K562 (cell line): ENCODE data around the gene HPCAL1. TPM values are rescaled to one million over a fixed set of nuclear protein-coding genes. Genes with fewer than 3 reads are reported as not detected.

Source experiments
- ATAC-seq: fragments of 200-7000 bp; cut with Tn5 transposase; 3 replicates; pipeline ENCODE4 v1.9.1; 2020; ENCODE audit warnings: moderate library complexity
- BruUV-seq: library from RNA; stranded (reverse); fragments of 400-500 nt; replicated peaks from 2 replicates; lab custom pipeline; 2021; lab: Mats Ljungman, UMichigan
- CTCF ChIA-PET: fragments of 300-600 bp; formaldehyde crosslinking; extraction: SDS; loops from one replicate; lab custom pipeline; 2021; ENCODE audit warnings: low intra/inter-chr PET ratio; lab: Yijun Ruan, JAX
- POLR2A ChIA-PET: fragments of 300-600, 350-650 bp; sonication (Branson Sonifier 250); formaldehyde crosslinking; extraction: SDS; loops from one replicate; lab custom pipeline; 2021; ENCODE audit warnings: antibody characterized with exemption, inconsistent platforms; lab: Yijun Ruan, JAX
- DNase-seq, 4 experiments: peaks; one replicate each; pipeline versions ENCODE4 v3.0.0 to v3.0.0-alpha.2; 2011 to 2018; ENCODE audit warnings: low spot score in 3 of 4, mixed read lengths in 3 of 4; ENCODE audit errors: extremely low read depth in 1 of 4
- FAIRE-seq: peaks from 2 replicates; lab custom pipeline; 2011; peaks lifted over from hg19 to GRCh38; lab: Jason Lieb, UNC
- H2AFZ ChIP-seq: 2 replicates; pipeline ENCODE4 v1.6.0; 2011; ENCODE audit warnings: low read depth, low read length, control low read depth, inconsistent platforms
- H3K27ac ChIP-seq: fragments of 200-600 bp; 3 replicates; pipeline ENCODE4 v1.8.0; 2011; ENCODE audit warnings: low read depth, mild to moderate bottlenecking, control low read depth, inconsistent platforms, low read length, moderate library complexity, mixed read lengths; ENCODE audit errors: extremely low read depth
- H3K27me3 ChIP-seq, 2 experiments: fragments of 300-600 bp in 1 of 2; 2 replicates in 1 of 2; 3 replicates in 1 of 2; pipeline versions ENCODE4 v1.6.0 to v1.8.0; 2011; ENCODE audit warnings: inconsistent platforms in 2 of 2, low read length in 2 of 2, mild to moderate bottlenecking in 1 of 2, mixed read lengths in 1 of 2, moderate library complexity in 1 of 2; ENCODE audit not compliant: control insufficient read depth in 2 of 2, insufficient read depth in 2 of 2
- H3K36me3 ChIP-seq: fragments of 300-600 bp; 3 replicates; pipeline ENCODE4 v1.8.0; 2011; ENCODE audit warnings: mild to moderate bottlenecking, low read length, inconsistent platforms; ENCODE audit not compliant: control insufficient read depth, insufficient read depth
- H3K4me1 ChIP-seq, 2 experiments: fragments of 200-600 bp in 1 of 2; replicated peaks in 1 of 2; 2 replicates in 1 of 2; 3 replicates in 1 of 2; pipeline versions ENCODE4 v1.5.1 to v1.8.0; 2011; ENCODE audit warnings: inconsistent platforms in 2 of 2, low read length in 2 of 2, mild to moderate bottlenecking in 1 of 2, mixed read lengths in 1 of 2, moderate library complexity in 1 of 2; ENCODE audit not compliant: control insufficient read depth in 2 of 2, insufficient read depth in 2 of 2
- H3K4me2 ChIP-seq: 2 replicates; pipeline ENCODE4 v1.6.1; 2011; ENCODE audit warnings: low read length, control low read depth, inconsistent platforms, mixed read lengths; ENCODE audit not compliant: insufficient read depth
- H3K4me3 ChIP-seq: fragments of 200-600 bp; sonication (generic), shearing (Covaris generic); 2 replicates; pipeline ENCODE4 v1.5.1; 2016; ENCODE audit warnings: control low read depth, inconsistent platforms
- H3K79me2 ChIP-seq: fragments of 200-600 bp; 3 replicates; pipeline ENCODE4 v1.8.0; 2011; ENCODE audit warnings: low read length, inconsistent platforms; ENCODE audit not compliant: control insufficient read depth, insufficient read depth
- H3K9ac ChIP-seq, 2 experiments: 2 replicates each; pipeline versions ENCODE4 v1.6.0 to v1.6.1; 2011; ENCODE audit warnings: low read depth in 2 of 2, low read length in 2 of 2, control low read depth in 1 of 2, inconsistent platforms in 1 of 2, mild to moderate bottlenecking in 1 of 2, mixed read lengths in 1 of 2; ENCODE audit not compliant: insufficient read depth in 1 of 2
- H3K9me1 ChIP-seq: one replicate; pipeline ENCODE4 v1.6.0; 2011; ENCODE audit warnings: inconsistent platforms, mild to moderate bottlenecking, low read length, moderate library complexity; ENCODE audit not compliant: control insufficient read depth, insufficient read depth
- H3K9me3 ChIP-seq: replicated peaks from 2 replicates; pipeline ENCODE4 v1.5.1; 2011; ENCODE audit warnings: low read depth, low read length, inconsistent platforms; ENCODE audit not compliant: control insufficient read depth, insufficient read depth
- H4K20me1 ChIP-seq: replicated peaks from 2 replicates; pipeline ENCODE4 v1.6.1; 2011; ENCODE audit warnings: low read length, inconsistent platforms, mixed read lengths; ENCODE audit not compliant: control insufficient read depth, insufficient read depth
- BMI1 ChIP-seq: fragments of 150-350 bp; IDR thresholded peaks from 2 replicates; pipeline ENCODE4 v1.6.1; 2014; ENCODE audit warnings: low read length
- CBX1 ChIP-seq: sonication (generic); IDR thresholded peaks from 2 replicates; pipeline ENCODE4 v1.6.1; 2016; ENCODE audit warnings: antibody characterized with exemption, low read depth, mild to moderate bottlenecking
- CREM ChIP-seq: IDR thresholded peaks from 2 replicates; pipeline ENCODE4 v1.6.1; 2014; ENCODE audit warnings: antibody characterized with exemption, low read depth
- EP400 ChIP-seq: fragments of 450-650 bp; IDR thresholded peaks from 2 replicates; pipeline ENCODE4 v1.6.1; 2017; ENCODE audit warnings: antibody characterized with exemption, mild to moderate bottlenecking, moderate library complexity
- GABPA ChIP-seq: fragments of 200-800 bp; sonication (Bioruptor generic); conservative IDR thresholded peaks from 2 replicates; pipeline ENCODE4 v1.6.1; 2016; ENCODE audit warnings: low read depth, missing genetic modification characterization, missing compliant biosample characterization
- ILF3 ChIP-seq: fragments of 450-650 bp; IDR thresholded peaks from 2 replicates; pipeline ENCODE4 v1.6.1; 2018; ENCODE audit warnings: antibody characterized with exemption, mild to moderate bottlenecking, moderate library complexity, borderline replicate concordance
- L3MBTL2 ChIP-seq: fragments of 450-650 bp; IDR thresholded peaks from 2 replicates; pipeline ENCODE4 v1.6.1; 2016; ENCODE audit warnings: mild to moderate bottlenecking, moderate library complexity
- MTA3 ChIP-seq: fragments of 450-650 bp; formaldehyde crosslinking; IDR thresholded peaks from 2 replicates; pipeline ENCODE4 v1.6.1; 2017; ENCODE audit warnings: mild to moderate bottlenecking, borderline replicate concordance
- NR2C2 ChIP-seq, 2 experiments: fragments of 200-800 bp in 1 of 2; sonication (Bioruptor generic) in 1 of 2; sonication (generic) in 1 of 2; formaldehyde crosslinking in 1 of 2; IDR thresholded peaks; 2 replicates each; pipeline versions ENCODE4 v1.6.1 to v1.8.0; 2016 to 2022; ENCODE audit warnings: mild to moderate bottlenecking in 1 of 2, missing compliant biosample characterization in 1 of 2, missing genetic modification characterization in 1 of 2, missing genetic modification reagents in 1 of 2
- PHF8 ChIP-seq: fragments of 200-600 bp; sonication (generic); IDR thresholded peaks from 2 replicates; pipeline ENCODE4 v1.6.1; 2012; ENCODE audit warnings: mixed run types, mild to moderate bottlenecking, inconsistent platforms, low read length, moderate library complexity, borderline replicate concordance
- RFX1 ChIP-seq: fragments of 450-650 bp; IDR thresholded peaks from 2 replicates; pipeline ENCODE4 v1.6.1; 2016; ENCODE audit warnings: mild to moderate bottlenecking, moderate library complexity
- YY1 ChIP-seq, 3 experiments: IDR thresholded peaks; 2 replicates each; pipeline ENCODE4 v1.6.1; 2011; ENCODE audit warnings: low read length in 2 of 3, mild to moderate bottlenecking in 2 of 3, moderate library complexity in 2 of 3, borderline replicate concordance in 1 of 3, control low read depth in 1 of 3, low read depth in 1 of 3; ENCODE audit not compliant: insufficient read depth in 3 of 3, insufficient replicate concordance in 2 of 3, control insufficient read depth in 1 of 3, insufficient read length in 1 of 3; ENCODE audit errors: extremely low read depth in 1 of 3
- ZNF175 ChIP-seq: fragments of 200-800 bp; sonication (Bioruptor generic); IDR thresholded peaks from 2 replicates; pipeline ENCODE4 v1.6.1; 2016; ENCODE audit warnings: low read depth, mild to moderate bottlenecking, missing genetic modification characterization, missing compliant biosample characterization
- ZNF830 ChIP-seq: fragments of 250-450 bp; sonication (Bioruptor Pico); IDR thresholded peaks from 2 replicates; pipeline ENCODE4 v1.5.0; 2021; ENCODE audit warnings: mild to moderate bottlenecking
- WGBS: fragments of 100-300 bp; shearing (Covaris generic); methylation state at CpG from one replicate; pipeline ENCODE4 v1.1.6; 2016; ENCODE audit warnings: low coverage, mixed read lengths; ENCODE audit not compliant: insufficient coverage; ENCODE audit errors: missing lambda C conversion rate; 5-methylcytosine and 5-hydroxymethylcytosine counted together
- in situ Hi-C: fragments of 300-500 bp; cut with MboI; formaldehyde crosslinking; loops from 4 replicates; pipeline ENCODE4 v1.15.0; 2018; ENCODE audit warnings: inconsistent platforms, mixed read lengths
- intact Hi-C: fragments of 100-400 bp; cut with micrococcal nuclease; formaldehyde crosslinking; loops from 2 replicates; pipeline ENCODE4 v1.14.2; 2022
- polyA plus RNA-seq, 8 experiments: library from polyadenylated mRNA; depleted of rRNA in 4 of 8; stranded (reverse) in 5 of 8; unstranded in 3 of 8; fragments of >200 nt; fragmentation: Nextera tagmentation in 2 of 8; fragmentation: Illumina TruSeq in 1 of 8; extraction: Ambion mirVana in 2 of 8; extraction: Trizol in 1 of 8; gene quantifications; 2 replicates each; pipeline versions ENCODE4 v1.2.1 to v1.2.3, GENCODE V29; 2011 to 2014; ENCODE audit warnings: inconsistent platforms in 1 of 8, missing spikeins in 1 of 8
- total RNA-seq, 7 experiments: library from RNA; depleted of rRNA in 6 of 7; stranded (reverse); fragments of >200 nt in 6 of 7; fragmentation: Illumina TruSeq in 2 of 7; extraction: Trizol in 2 of 7; gene quantifications; 2 replicates each; pipeline versions ENCODE4 v1.2.1 to v1.2.3, GENCODE V29; 2011 to 2021; ENCODE audit warnings: low replicate concordance in 1 of 7
- TF ChIP-seq, protein P1 (sequence below), 2 experiments: fragments of 450-650 bp; conservative IDR thresholded peaks; 2 replicates each; pipeline ENCODE4 v1.6.1; 2017; ENCODE audit warnings: mild to moderate bottlenecking in 2 of 2, moderate library complexity in 2 of 2
- TF ChIP-seq, protein P2 (sequence below): fragments of 450-650 bp; IDR thresholded peaks from 2 replicates; pipeline ENCODE4 v1.6.1; 2017; ENCODE audit warnings: mild to moderate bottlenecking, moderate library complexity

HPCAL1 gene
- total and polyA plus RNA-seq, 9 of the 15 experiments (the other 6 are each of a cell fraction or from before 2014, with no cell fraction given): 2.7 to 65.5 (median 23.9) TPM

DNA sequence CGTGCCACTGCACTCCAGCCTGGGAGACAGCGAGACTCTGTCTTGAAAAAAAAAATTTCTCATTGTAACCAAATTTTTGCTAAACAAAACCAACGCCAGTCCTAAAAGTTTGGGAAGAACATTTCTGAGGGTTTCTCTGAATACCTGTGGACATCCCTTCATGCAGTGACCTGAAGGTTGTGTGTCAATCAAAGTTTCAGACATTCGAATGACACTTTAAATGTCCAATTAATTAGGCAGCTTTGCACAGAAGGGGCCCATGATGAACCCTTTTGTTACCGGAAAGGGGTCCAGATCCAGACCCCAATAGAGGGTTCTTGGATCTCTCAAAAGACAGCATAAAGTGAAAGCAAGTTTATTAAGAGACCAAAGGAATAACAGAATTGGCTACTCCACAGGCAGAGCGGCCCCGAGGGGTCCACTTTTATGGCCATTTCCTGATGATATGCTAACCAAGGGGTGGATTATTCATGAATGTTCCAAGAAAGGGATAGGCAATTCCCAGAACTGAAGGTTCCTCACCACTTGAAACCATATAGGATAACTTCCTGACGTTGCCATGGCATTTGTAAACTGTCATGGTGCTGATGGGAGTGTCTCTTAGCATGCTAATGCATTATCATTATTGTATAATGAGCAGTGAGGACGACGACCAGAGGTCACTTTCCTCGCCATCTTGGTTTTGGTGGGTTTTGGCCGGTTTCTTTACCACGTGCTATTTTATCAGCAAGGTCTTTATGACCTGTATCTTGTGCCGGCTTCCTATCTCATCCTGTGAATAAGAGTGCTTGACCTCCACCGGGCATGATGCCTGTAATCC, 27.5 kb upstream of the HPCAL1 start:
- H3K9me3 ChIP-seq: no peaks in the 10 kb centered on the region
- intact Hi-C loops: loop anchor here (5.0 kb wide), 1 partner anchor 57 kb away; no protein-coding TSS in a partner anchor
- no peaks in the 10 kb centered on the region for H3K27me3 ChIP-seq
- H3K9me1 ChIP-seq: no peaks in the 10 kb centered on the region
- POLR2A ChIA-PET: interaction anchor here (0.6 to 0.7 kb wide), 3 partner anchors 12 to 280 kb away, joined by 3 to 4 read pairs (median 3); no protein-coding TSS in a partner anchor
- CTCF ChIA-PET: no interaction called here
- no peak overlapping the region for H3K4me2 ChIP-seq
- no peaks in the 10 kb centered on the region for H4K20me1 ChIP-seq
- H3K9ac ChIP-seq: no peak overlapping the region
- H3K36me3 ChIP-seq: no peaks in the 10 kb centered on the region
- DNase-seq (peak in 1 of 4 experiments; percentile 52), ATAC-seq (no peak), FAIRE-seq (peak; percentile 46)
- no peak overlapping the region for H3K4me3 ChIP-seq
- H2AFZ ChIP-seq: peak overlapping the region; percentile 53
- in situ Hi-C loops: loop anchor here (25.0 kb wide), 1 partner anchor 137 kb away; no protein-coding TSS in a partner anchor
- BruUV-seq: no TSS peak
- peak overlapping the region; percentile 46; the same call in 1 of the 3 replicates for H3K27ac ChIP-seq
- 33% methylated on average over 15 of the region's 15 CpGs for WGBS
- H3K4me1 ChIP-seq: peaks cover 59 to 72% of the 10 kb centered on the region in 2 experiments
- H3K79me2 ChIP-seq: no peaks in the 10 kb centered on the region; the same call in 2 of the 3 replicates
- TF ChIP-seq EP400: peak; percentile 66
- no peak for TF ChIP-seq ILF3
- TF ChIP-seq CREM: 0 out of 2 replicates have a peak, but pooled peaks have one; percentile 17
- 0 out of 2 replicates have a peak, but pooled peaks have one; percentile 30 for TF ChIP-seq GABPA (tag)
- TF ChIP-seq RFX1: peak; percentile 90
- TF ChIP-seq, protein P1, sequence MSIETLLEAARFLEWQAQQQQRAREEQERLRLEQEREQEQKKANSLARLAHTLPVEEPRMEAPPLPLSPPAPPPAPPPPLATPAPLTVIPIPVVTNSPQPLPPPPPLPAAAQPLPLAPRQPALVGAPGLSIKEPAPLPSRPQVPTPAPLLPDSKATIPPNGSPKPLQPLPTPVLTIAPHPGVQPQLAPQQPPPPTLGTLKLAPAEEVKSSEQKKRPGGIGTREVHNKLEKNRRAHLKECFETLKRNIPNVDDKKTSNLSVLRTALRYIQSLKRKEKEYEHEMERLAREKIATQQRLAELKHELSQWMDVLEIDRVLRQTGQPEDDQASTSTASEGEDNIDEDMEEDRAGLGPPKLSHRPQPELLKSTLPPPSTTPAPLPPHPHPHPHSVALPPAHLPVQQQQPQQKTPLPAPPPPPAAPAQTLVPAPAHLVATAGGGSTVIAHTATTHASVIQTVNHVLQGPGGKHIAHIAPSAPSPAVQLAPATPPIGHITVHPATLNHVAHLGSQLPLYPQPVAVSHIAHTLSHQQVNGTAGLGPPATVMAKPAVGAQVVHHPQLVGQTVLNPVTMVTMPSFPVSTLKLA (conservative IDR thresholded peaks at IDR 0.05): peak in 1 of 2 experiments; percentile 57; a peak in 1 of 4 replicates
- TF ChIP-seq MTA3: no peak
- TF ChIP-seq L3MBTL2: peak; percentile 79
- no peak for TF ChIP-seq PHF8
- peak; percentile 65; the same call in 1 of the 2 replicates for TF ChIP-seq ZNF175
- TF ChIP-seq NR2C2 (CRISPR knock-in tag; IDR thresholded peaks at IDR 0.05): no peak
- TF ChIP-seq NR2C2 (tag; IDR thresholded peaks at IDR 0.05): peak; percentile 74
- TF ChIP-seq CBX1: no peak
- peak; percentile 70 for TF ChIP-seq BMI1
- peak in 1 of 3 experiments; percentile 54 for TF ChIP-seq YY1 (IDR thresholded peaks at IDR 0.05; ENCODE audit: borderline replicate concordance in 1 of 3, control insufficient read depth in 1 of 3, extremely low read depth in 1 of 3, insufficient read depth in 3 of 3, insufficient read length in 1 of 3, insufficient replicate concordance in 2 of 3, low read depth in 1 of 3, low read length in 2 of 3)
- TF ChIP-seq, protein P2, sequence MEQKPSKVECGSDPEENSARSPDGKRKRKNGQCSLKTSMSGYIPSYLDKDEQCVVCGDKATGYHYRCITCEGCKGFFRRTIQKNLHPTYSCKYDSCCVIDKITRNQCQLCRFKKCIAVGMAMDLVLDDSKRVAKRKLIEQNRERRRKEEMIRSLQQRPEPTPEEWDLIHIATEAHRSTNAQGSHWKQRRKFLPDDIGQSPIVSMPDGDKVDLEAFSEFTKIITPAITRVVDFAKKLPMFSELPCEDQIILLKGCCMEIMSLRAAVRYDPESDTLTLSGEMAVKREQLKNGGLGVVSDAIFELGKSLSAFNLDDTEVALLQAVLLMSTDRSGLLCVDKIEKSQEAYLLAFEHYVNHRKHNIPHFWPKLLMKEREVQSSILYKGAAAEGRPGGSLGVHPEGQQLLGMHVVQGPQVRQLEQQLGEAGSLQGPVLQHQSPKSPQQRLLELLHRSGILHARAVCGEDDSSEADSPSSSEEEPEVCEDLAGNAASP: no peak
- no peak for TF ChIP-seq ZNF830 (CRISPR knock-in tag)
